ENCODE measurements around the gene DGKI. TPM values are rescaled to one million over a fixed set of nuclear protein-coding genes. Genes with fewer than 3 reads are reported as not detected.

Gene DGKI
- total RNA-seq, 2 experiments from 2014 or later: 0.46 TPM; not detected in 1

DNA sequence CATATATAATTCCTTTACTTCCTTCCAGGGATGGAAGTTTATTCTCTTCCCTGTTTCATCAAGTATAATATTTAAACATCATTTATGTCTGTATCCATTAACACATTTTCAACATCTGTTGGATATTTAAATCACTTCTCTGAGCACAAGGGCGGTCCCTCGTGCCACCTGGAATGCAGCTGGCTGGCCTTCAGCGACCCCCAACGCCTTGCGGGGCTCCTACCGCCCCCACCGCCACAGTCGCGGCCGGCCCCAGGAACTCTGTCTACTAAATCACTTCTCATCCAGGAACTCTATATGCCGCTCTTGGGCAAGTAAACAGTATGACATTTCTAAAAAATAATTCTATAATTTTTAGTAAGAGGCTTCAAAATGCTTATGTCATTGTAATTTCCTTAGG is 282.1 kb downstream of the DGKI start:
- TF ChIP-seq EZH2phosphoT487 (IDR thresholded peaks at IDR 0.05; ENCODE audit: borderline replicate concordance, low read depth, low read length): no peak
- TF ChIP-seq, protein P1, sequence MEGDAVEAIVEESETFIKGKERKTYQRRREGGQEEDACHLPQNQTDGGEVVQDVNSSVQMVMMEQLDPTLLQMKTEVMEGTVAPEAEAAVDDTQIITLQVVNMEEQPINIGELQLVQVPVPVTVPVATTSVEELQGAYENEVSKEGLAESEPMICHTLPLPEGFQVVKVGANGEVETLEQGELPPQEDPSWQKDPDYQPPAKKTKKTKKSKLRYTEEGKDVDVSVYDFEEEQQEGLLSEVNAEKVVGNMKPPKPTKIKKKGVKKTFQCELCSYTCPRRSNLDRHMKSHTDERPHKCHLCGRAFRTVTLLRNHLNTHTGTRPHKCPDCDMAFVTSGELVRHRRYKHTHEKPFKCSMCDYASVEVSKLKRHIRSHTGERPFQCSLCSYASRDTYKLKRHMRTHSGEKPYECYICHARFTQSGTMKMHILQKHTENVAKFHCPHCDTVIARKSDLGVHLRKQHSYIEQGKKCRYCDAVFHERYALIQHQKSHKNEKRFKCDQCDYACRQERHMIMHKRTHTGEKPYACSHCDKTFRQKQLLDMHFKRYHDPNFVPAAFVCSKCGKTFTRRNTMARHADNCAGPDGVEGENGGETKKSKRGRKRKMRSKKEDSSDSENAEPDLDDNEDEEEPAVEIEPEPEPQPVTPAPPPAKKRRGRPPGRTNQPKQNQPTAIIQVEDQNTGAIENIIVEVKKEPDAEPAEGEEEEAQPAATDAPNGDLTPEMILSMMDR (conservative IDR thresholded peaks at IDR 0.05; ENCODE audit: low read length): no peak
- no peaks in the 10 kb centered on the region for H3K9me3 ChIP-seq (ENCODE audit: low read length)
- CTCF ChIA-PET (ENCODE audit: unreplicated experiment): no interaction called here

DNA sequence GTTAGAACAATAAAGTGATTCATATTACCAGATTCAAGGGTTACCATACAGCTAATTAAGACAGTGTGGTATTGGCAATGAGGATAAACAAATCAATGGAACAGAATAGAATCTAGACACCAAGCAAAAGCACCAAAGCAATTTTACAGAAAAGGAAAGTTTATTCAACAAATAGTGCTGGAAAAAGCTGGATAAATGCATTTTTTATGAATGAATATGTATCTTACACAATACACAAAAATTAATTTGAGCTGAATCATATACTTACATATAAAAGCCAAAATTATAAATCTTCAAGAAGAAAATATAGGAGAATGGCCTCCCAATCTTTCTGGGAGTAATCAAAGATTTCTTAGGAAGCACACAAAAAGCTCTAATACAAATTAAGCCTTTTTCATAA is 282.8 kb downstream of the DGKI start:
- CTCF ChIA-PET (ENCODE audit: unreplicated experiment): no interaction called here

More for the DNA sequence above, 282.1 kb downstream of the DGKI start:
- Histone ChIP-seq H3K36me3 (ENCODE audit: insufficient read depth, low read length) (no peaks in the 10 kb centered on the region), H3K4me3 (ENCODE audit: low read depth, low read length, poor library complexity, severe bottlenecking) (no peak overlapping the region), H3K4me2 (ENCODE audit: low read length) (no peak overlapping the region), H4K20me1 (ENCODE audit: insufficient read depth, low read length) (no peaks in the 10 kb centered on the region), H3K9me2 (ENCODE audit: insufficient read depth, low read length) (no peaks in the 10 kb centered on the region), H3K27ac (ENCODE audit: low read depth, low read length, poor library complexity, severe bottlenecking) (no peak overlapping the region), H3K79me2 (ENCODE audit: insufficient read depth, low read depth, low read length) (no peaks in the 10 kb centered on the region), H3K4me1 (ENCODE audit: insufficient read depth, low read length, poor library complexity, severe bottlenecking) (no peaks in the 10 kb centered on the region), H2AFZ (ENCODE audit: low read length) (no peak overlapping the region)
- intact Hi-C loops (cut with micrococcal nuclease; ENCODE audit: unreplicated experiment): no loop called here
- POLR2A ChIA-PET: interaction anchor here (2.2 kb wide), 1 partner anchor 14 kb away, joined by 6 read pairs; no protein-coding TSS in a partner anchor
- DNase-seq (ENCODE audit: low spot score): no peak
- BruUV-seq (replicated peaks): no TSS peak

DNA sequence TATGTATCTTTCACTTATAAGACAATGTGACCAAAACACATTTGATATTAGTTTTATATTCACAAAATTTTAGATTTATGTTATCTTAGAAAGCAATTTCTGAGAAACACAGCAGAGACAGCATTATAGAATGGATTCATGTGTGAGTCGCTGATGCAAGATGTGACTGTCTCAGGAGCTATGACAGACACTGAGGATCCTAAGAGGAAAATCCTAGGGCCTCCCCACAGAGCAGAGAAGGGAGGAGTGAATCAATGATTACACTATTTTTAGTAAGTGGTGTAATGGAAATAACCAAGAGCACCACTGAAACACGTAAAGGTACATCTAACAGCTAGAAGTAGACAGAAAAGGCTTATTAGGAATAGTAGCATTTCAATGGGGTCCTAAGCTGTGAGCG is 299.3 kb downstream of the DGKI start:
- ChIA-PET POLR2A (no interaction called here), CTCF (ENCODE audit: unreplicated experiment) (no interaction called here)
- no peak for DNase-seq (ENCODE audit: low spot score)
- Histone ChIP-seq H3K9me2 (ENCODE audit: insufficient read depth, low read length) (no peaks in the 10 kb centered on the region), H3K36me3 (ENCODE audit: insufficient read depth, low read length) (no peaks in the 10 kb centered on the region), H3K79me2 (ENCODE audit: insufficient read depth, low read depth, low read length) (no peaks in the 10 kb centered on the region), H2AFZ (ENCODE audit: low read length) (no peak overlapping the region), H3K4me3 (ENCODE audit: low read depth, low read length, poor library complexity, severe bottlenecking) (no peak overlapping the region), H4K20me1 (ENCODE audit: insufficient read depth, low read length) (no peaks in the 10 kb centered on the region), H3K4me1 (ENCODE audit: insufficient read depth, low read length, poor library complexity, severe bottlenecking) (no peaks in the 10 kb centered on the region), H3K4me2 (ENCODE audit: low read length) (no peak overlapping the region), H3K9me3 (ENCODE audit: low read length) (no peaks in the 10 kb centered on the region), H3K27ac (ENCODE audit: low read depth, low read length, poor library complexity, severe bottlenecking) (no peak overlapping the region)
- intact Hi-C loops (cut with micrococcal nuclease; ENCODE audit: unreplicated experiment): no loop called here
- BruUV-seq (replicated peaks): no TSS peak
- no peak for TF ChIP-seq EZH2phosphoT487 (IDR thresholded peaks at IDR 0.05; ENCODE audit: borderline replicate concordance, low read depth, low read length)
- TF ChIP-seq, protein P1 (conservative IDR thresholded peaks at IDR 0.05; ENCODE audit: low read length): no peak

More for the DNA sequence above, 282.8 kb downstream of the DGKI start:
- intact Hi-C loops (cut with micrococcal nuclease; ENCODE audit: unreplicated experiment): no loop called here
- H4K20me1 ChIP-seq (ENCODE audit: insufficient read depth, low read length): no peaks in the 10 kb centered on the region
- POLR2A ChIA-PET: interaction anchor here (2.2 kb wide), 1 partner anchor 15 kb away, joined by 6 read pairs; no protein-coding TSS in a partner anchor
- DNase-seq (ENCODE audit: low spot score): no peak
- no peaks in the 10 kb centered on the region for H3K4me1 ChIP-seq (ENCODE audit: insufficient read depth, low read length, poor library complexity, severe bottlenecking)
- H3K9me3 ChIP-seq (ENCODE audit: low read length): no peaks in the 10 kb centered on the region
- no peak overlapping the region for H3K4me2 ChIP-seq (ENCODE audit: low read length)
- BruUV-seq (replicated peaks): no TSS peak
- no peak overlapping the region for H3K4me3 ChIP-seq (ENCODE audit: low read depth, low read length, poor library complexity, severe bottlenecking)
- no peaks in the 10 kb centered on the region for H3K36me3 ChIP-seq (ENCODE audit: insufficient read depth, low read length)
- no peak overlapping the region for H3K27ac ChIP-seq (ENCODE audit: low read depth, low read length, poor library complexity, severe bottlenecking)
- H3K9me2 ChIP-seq (ENCODE audit: insufficient read depth, low read length): no peaks in the 10 kb centered on the region
- H3K79me2 ChIP-seq (ENCODE audit: insufficient read depth, low read depth, low read length): no peaks in the 10 kb centered on the region
- H2AFZ ChIP-seq (ENCODE audit: low read length): no peak overlapping the region
- TF ChIP-seq, protein P1 (conservative IDR thresholded peaks at IDR 0.05; ENCODE audit: low read length): no peak
- no peak for TF ChIP-seq EZH2phosphoT487 (IDR thresholded peaks at IDR 0.05; ENCODE audit: borderline replicate concordance, low read depth, low read length)
